ENCODE results near the gene PRDM5.

Gene PRDM5

GRCh38 chr4:120902925-120903324 lies 19.6 kb downstream of the PRDM5 start:
- no peak for DNase-seq

- no peak for DNase-seq
Observed at GRCh38 chr4:120901731-120902130, 20.8 kb downstream of the PRDM5 start.

- DNase-seq, result no peak
Observed at GRCh38 chr4:120897981-120898719, 24.4 kb downstream of the PRDM5 start.

GRCh38 chr4:120895554-120895953 lies 27.0 kb downstream of the PRDM5 start:
- DNase-seq, result no peak

- DNase-seq, result no peak
Observed at GRCh38 chr4:120893314-120893713, 29.2 kb downstream of the PRDM5 start.

GRCh38 chr4:120886191-120886590 lies 36.3 kb downstream of the PRDM5 start:
- no peak for DNase-seq

GRCh38 chr4:120881846-120882245 lies 40.7 kb downstream of the PRDM5 start:
- no peak for DNase-seq

- DNase-seq, result no peak
Observed at GRCh38 chr4:120881351-120881750, 41.2 kb downstream of the PRDM5 start.

- no peak for DNase-seq
Observed at GRCh38 chr4:120877021-120877420, 45.5 kb downstream of the PRDM5 start.

GRCh38 chr4:120874792-120875774 lies 47.4 kb downstream of the PRDM5 start:
- no peak for DNase-seq

- no peak for DNase-seq
Observed at GRCh38 chr4:120873554-120873953, 49.0 kb downstream of the PRDM5 start.

GRCh38 chr4:120871173-120871572 lies 51.4 kb downstream of the PRDM5 start:
- DNase-seq, result no peak

- no peak for DNase-seq
Observed at GRCh38 chr4:120870279-120870673, 52.2 kb downstream of the PRDM5 start.

GRCh38 chr4:120869613-120870278 lies 52.8 kb downstream of the PRDM5 start:
- DNase-seq, result no peak

- no peak for DNase-seq
Observed at GRCh38 chr4:120867506-120867905, 55.0 kb downstream of the PRDM5 start.

GRCh38 chr4:120865985-120866384 lies 56.5 kb downstream of the PRDM5 start:
- DNase-seq, result no peak

- no peak for DNase-seq
Observed at GRCh38 chr4:120864969-120865368, 57.6 kb downstream of the PRDM5 start.

- DNase-seq, result no peak
Observed at GRCh38 chr4:120862432-120862831, 60.1 kb downstream of the PRDM5 start.

GRCh38 chr4:120861852-120862251 lies 60.7 kb downstream of the PRDM5 start:
- DNase-seq, result no peak

- DNase-seq, result no peak
Observed at GRCh38 chr4:120858776-120859175, 63.8 kb downstream of the PRDM5 start.

GRCh38 chr4:120857312-120857711 lies 65.2 kb downstream of the PRDM5 start:
- DNase-seq, result no peak

- no peak for DNase-seq
Observed at GRCh38 chr4:120856294-120856693, 66.2 kb downstream of the PRDM5 start.

GRCh38 chr4:120855307-120856001 lies 67.1 kb downstream of the PRDM5 start:
- no peak for DNase-seq

Data from right hindlimb (tissue), 1 donor.